Activated CD8-positive, alpha-beta T cell treated with anti-CD3 and anti-CD28 coated beads for 36 hours (primary cell): ENCODE measurements around the gene CFAP68. TPM values are rescaled to one million over a fixed set of nuclear protein-coding genes. Genes with fewer than 3 reads are reported as not detected.

Experiments
- ATAC-seq: fragments of 200-7000 bp; cut with Tn5 transposase; one replicate; pipeline ENCODE4 v1.10.0; 2021; ENCODE audit warnings: mild to moderate bottlenecking, moderate library complexity
- CTCF ChIA-PET: fragments of 350-600 bp; sonication (Branson Sonifier 250); formaldehyde crosslinking; loops from one replicate; lab custom pipeline; 2021; ENCODE audit warnings: antibody characterized with exemption; lab: Charles Lee
- POLR2A ChIA-PET: fragments of 350-600 bp; sonication (Branson Sonifier 250); formaldehyde crosslinking; loops from one replicate; lab custom pipeline; 2021; ENCODE audit warnings: antibody characterized with exemption; lab: Charles Lee
- DNase-seq: peaks from one replicate; pipeline ENCODE4 v3.0.0-alpha.2; 2020
- H3K27ac Mint-ChIP-seq: one replicate; pipeline ENCODE4 v1.8.0; 2021; ENCODE audit warnings: mild to moderate bottlenecking, mixed read lengths
- H3K27me3 Mint-ChIP-seq: one replicate; pipeline ENCODE4 v1.8.0; 2021; ENCODE audit warnings: mixed read lengths
- H3K36me3 Mint-ChIP-seq: one replicate; pipeline ENCODE4 v1.8.0; 2021; ENCODE audit warnings: low read depth, mixed read lengths
- H3K4me1 Mint-ChIP-seq: one replicate; pipeline ENCODE4 v1.8.0; 2021; ENCODE audit warnings: low read depth, mixed read lengths
- H3K4me3 Mint-ChIP-seq: one replicate; pipeline ENCODE4 v1.8.0; 2021; ENCODE audit warnings: mild to moderate bottlenecking, moderate library complexity, mixed read lengths
- H3K9me3 Mint-ChIP-seq: one replicate; pipeline ENCODE4 v1.8.0; 2021; ENCODE audit warnings: mixed read lengths
- intact Hi-C: fragments of 100-400 bp; cut with micrococcal nuclease; formaldehyde crosslinking; loops from one replicate; pipeline ENCODE4 v1.10.0; 2022
- total RNA-seq, 2 experiments: library from RNA; stranded (reverse); gene quantifications; one replicate each; pipeline ENCODE4 v1.2.3, GENCODE V29; 2021
- TF ChIP-seq, protein P1 (sequence below): fragments of 200-600 bp; IDR thresholded peaks from one replicate; pipeline ENCODE4 v1.8.0; 2022; ENCODE audit warnings: antibody characterized with exemption, mild to moderate bottlenecking

The CFAP68 gene
- total RNA-seq, 2 experiments from 2014 or later: 38.6 to 39.1 TPM

- CTCF ChIA-PET: no interaction called here
These were observed 23.8 kb upstream of the CFAP68 start for GRCh38 chr11:111855506-111855905.

DNA sequence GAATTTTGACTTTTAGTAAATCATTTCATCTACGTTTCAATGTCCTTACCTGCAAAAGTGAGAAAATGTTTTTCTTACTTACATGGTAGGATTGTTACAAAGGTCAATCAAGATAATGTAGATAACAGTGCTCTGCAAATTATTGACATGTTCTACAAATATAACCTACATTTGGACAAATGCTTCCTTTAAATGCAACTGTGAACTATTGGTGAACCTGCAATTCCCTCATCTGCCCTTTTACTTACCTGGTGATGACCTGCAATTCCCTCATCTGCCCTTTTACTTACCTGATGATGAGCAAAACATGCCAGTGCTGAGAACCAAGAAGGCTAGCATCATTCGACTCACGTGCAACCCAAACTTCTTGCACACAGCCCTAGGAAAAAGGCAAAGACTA, 19.1 kb upstream of the CFAP68 start:
- no peaks in the 10 kb centered on the region for H3K27me3 Mint-ChIP-seq
- DNase-seq: no peak
- H3K4me1 Mint-ChIP-seq: no peaks in the 10 kb centered on the region
- TF ChIP-seq, protein P1, sequence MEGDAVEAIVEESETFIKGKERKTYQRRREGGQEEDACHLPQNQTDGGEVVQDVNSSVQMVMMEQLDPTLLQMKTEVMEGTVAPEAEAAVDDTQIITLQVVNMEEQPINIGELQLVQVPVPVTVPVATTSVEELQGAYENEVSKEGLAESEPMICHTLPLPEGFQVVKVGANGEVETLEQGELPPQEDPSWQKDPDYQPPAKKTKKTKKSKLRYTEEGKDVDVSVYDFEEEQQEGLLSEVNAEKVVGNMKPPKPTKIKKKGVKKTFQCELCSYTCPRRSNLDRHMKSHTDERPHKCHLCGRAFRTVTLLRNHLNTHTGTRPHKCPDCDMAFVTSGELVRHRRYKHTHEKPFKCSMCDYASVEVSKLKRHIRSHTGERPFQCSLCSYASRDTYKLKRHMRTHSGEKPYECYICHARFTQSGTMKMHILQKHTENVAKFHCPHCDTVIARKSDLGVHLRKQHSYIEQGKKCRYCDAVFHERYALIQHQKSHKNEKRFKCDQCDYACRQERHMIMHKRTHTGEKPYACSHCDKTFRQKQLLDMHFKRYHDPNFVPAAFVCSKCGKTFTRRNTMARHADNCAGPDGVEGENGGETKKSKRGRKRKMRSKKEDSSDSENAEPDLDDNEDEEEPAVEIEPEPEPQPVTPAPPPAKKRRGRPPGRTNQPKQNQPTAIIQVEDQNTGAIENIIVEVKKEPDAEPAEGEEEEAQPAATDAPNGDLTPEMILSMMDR: no peak
- peaks cover 24% of the 10 kb centered on the region for H3K36me3 Mint-ChIP-seq
- no peak overlapping the region for H3K27ac Mint-ChIP-seq
- no peaks in the 10 kb centered on the region for H3K9me3 Mint-ChIP-seq
- no peak overlapping the region for H3K4me3 Mint-ChIP-seq
- CTCF ChIA-PET: interaction anchor here (1.0 to 2.2 kb wide), 3 partner anchors 9 to 20 kb away, joined by 3 to 7 read pairs (median 3); no protein-coding TSS in a partner anchor
- intact Hi-C loops: no loop called here
- POLR2A ChIA-PET: interaction anchor here (1.0 to 1.6 kb wide), 2 partner anchors 10 to 14 kb away, joined by 3 to 5 read pairs; no protein-coding TSS in a partner anchor
- no peak for ATAC-seq

More at GRCh38 chr11:111855506-111855905, 23.8 kb upstream of the CFAP68 start:
- POLR2A ChIA-PET: interaction anchor here (1.2 kb wide), 1 partner anchor 15 kb away, joined by 3 read pairs; the partner anchor contains the start of gene ALG9
- DNase-seq (no peak), ATAC-seq (no peak)
- no peak overlapping the region for H3K27ac Mint-ChIP-seq
- intact Hi-C loops: no loop called here
- H3K27me3 Mint-ChIP-seq: no peaks in the 10 kb centered on the region
- H3K9me3 Mint-ChIP-seq: no peaks in the 10 kb centered on the region
- TF ChIP-seq, protein P1: no peak
- no peak overlapping the region for H3K4me3 Mint-ChIP-seq
- H3K36me3 Mint-ChIP-seq: peaks cover 40% of the 10 kb centered on the region
- no peaks in the 10 kb centered on the region for H3K4me1 Mint-ChIP-seq

DNA sequence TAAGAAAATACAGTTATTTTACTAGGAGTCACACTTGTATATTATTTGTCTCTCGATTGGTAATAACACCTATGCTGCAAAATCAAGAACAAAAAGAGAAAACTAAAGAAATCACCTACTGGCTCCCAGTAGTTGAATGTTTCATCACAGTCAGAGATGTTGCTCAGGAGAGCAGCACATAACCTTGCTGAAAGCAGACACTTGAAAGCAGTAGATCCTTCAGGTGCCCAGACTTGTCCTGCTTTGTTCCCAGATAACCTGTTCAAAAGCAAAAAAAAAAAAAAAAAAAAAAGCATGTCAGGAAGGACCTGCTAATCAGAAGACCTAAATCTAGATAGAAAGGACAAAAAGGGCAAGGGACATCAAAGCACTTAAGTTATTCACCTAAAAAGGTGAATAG, 9.2 kb upstream of the CFAP68 start:
- H3K4me3 Mint-ChIP-seq: peak overlapping the region; percentile 51
- CTCF ChIA-PET: interaction anchor here (0.8 to 2.6 kb wide), 12 partner anchors 9 to 339 kb away, joined by 3 to 22 read pairs (median 4); no protein-coding TSS in a partner anchor
- DNase-seq (no peak), ATAC-seq (no peak)
- H3K9me3 Mint-ChIP-seq: no peaks in the 10 kb centered on the region
- POLR2A ChIA-PET: interaction anchor here (1.1 to 2.8 kb wide), 5 partner anchors 9 to 56 kb away, joined by 3 to 11 read pairs (median 5); partner anchors contain the start of gene CFAP68
- peaks cover 27% of the 10 kb centered on the region for H3K4me1 Mint-ChIP-seq
- intact Hi-C loops: loop anchor here (10.0 kb wide), 1 partner anchor 215 kb away; the partner anchor contains the start of genes SDHD and TIMM8B
- H3K27me3 Mint-ChIP-seq: no peaks in the 10 kb centered on the region
- H3K27ac Mint-ChIP-seq: no peak overlapping the region
- H3K36me3 Mint-ChIP-seq: peaks cover 38% of the 10 kb centered on the region
- TF ChIP-seq, protein P1: no peak

DNA sequence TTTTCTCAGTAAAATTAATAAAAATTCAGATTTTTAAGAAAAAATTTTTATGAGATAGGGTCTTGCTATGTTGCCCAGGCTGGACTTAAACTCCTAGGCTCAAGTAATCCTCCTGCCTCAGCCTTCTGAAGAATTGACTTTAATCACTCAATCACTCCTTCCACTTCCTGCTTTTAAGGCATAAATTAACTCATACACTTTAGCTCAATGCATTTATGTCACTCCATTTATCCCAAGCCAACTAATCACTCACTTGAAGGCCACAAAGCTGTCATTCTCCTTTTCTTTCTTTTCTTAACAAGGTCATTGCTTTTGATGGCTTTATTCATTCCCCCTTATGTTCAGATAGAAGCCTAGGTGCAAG, 8.8 kb upstream of the CFAP68 start:
- Mint-ChIP-seq H3K4me1 (peaks cover 27% of the 10 kb centered on the region), H3K9me3 (no peaks in the 10 kb centered on the region), H3K27me3 (no peaks in the 10 kb centered on the region), H3K36me3 (peaks cover 38% of the 10 kb centered on the region), H3K4me3 (peak overlapping the region; percentile 94), H3K27ac (peak overlapping the region; percentile 89)
- ChIA-PET POLR2A (interaction anchor here (1.1 to 2.8 kb wide), 5 partner anchors 9 to 56 kb away, joined by 3 to 11 read pairs (median 5); partner anchors contain the start of gene CFAP68), CTCF (interaction anchor here (0.8 to 2.6 kb wide), 13 partner anchors 9 to 339 kb away, joined by 3 to 22 read pairs (median 4); no protein-coding TSS in a partner anchor)
- TF ChIP-seq, protein P1: no peak
- intact Hi-C loops: loop anchor here (10.0 kb wide), 1 partner anchor 214 kb away; the partner anchor contains the start of genes SDHD and TIMM8B
- peak; percentile 14 for ATAC-seq
- no peak for DNase-seq
